Liver (tissue), 9 donors: ENCODE measurements around the gene MCF2L. TPM values are rescaled to one million over a fixed set of nuclear protein-coding genes. Genes with fewer than 3 reads are reported as not detected.

Source experiments
- DNase-seq: peaks from one replicate; pipeline ENCODE4 v3.0.0-alpha.2; 2017; ENCODE audit warnings: low spot score
- H3K27ac ChIP-seq, 2 donors: one replicate each; pipeline ENCODE4 v1.7.0; 2013; ENCODE audit warnings: inconsistent platforms in 2 of 2, low read length in 2 of 2, control low read depth in 1 of 2, low read depth in 1 of 2, mild to moderate bottlenecking in 1 of 2
- H3K27me3 ChIP-seq, 4 donors: one replicate each; pipeline versions ENCODE4 v1.6.1 to v1.7.0; 2013; ENCODE audit warnings: low read length in 3 of 4, inconsistent platforms in 1 of 4, mild to moderate bottlenecking in 1 of 4, moderate library complexity in 1 of 4; ENCODE audit not compliant: control insufficient read depth in 4 of 4, insufficient read depth in 4 of 4
- H3K36me3 ChIP-seq, 4 donors: one replicate each; pipeline versions ENCODE4 v1.6.1 to v1.7.0; 2013; ENCODE audit warnings: low read length in 3 of 4, mild to moderate bottlenecking in 3 of 4, low read depth in 1 of 4, moderate library complexity in 1 of 4; ENCODE audit not compliant: control insufficient read depth in 4 of 4, insufficient read depth in 3 of 4
- H3K4me1 ChIP-seq, 4 donors: one replicate each; pipeline versions ENCODE4 v1.6.1 to v1.7.0; 2013; ENCODE audit warnings: low read length in 3 of 4, mild to moderate bottlenecking in 3 of 4, moderate library complexity in 1 of 4; ENCODE audit not compliant: control insufficient read depth in 4 of 4, insufficient read depth in 4 of 4
- H3K4me3 ChIP-seq, 3 donors: one replicate each; pipeline versions ENCODE4 v1.6.1 to v1.7.0; 2013; ENCODE audit warnings: low read length in 3 of 3, control low read depth in 1 of 3, low read depth in 1 of 3, mild to moderate bottlenecking in 1 of 3
- H3K9ac ChIP-seq, 2 donors: one replicate each; pipeline ENCODE4 v1.7.0; 2013; ENCODE audit warnings: low read length in 2 of 2, mild to moderate bottlenecking in 2 of 2, moderate library complexity in 2 of 2, control low read depth in 1 of 2, low read depth in 1 of 2
- H3K9me3 ChIP-seq, 4 donors: one replicate each; pipeline versions ENCODE4 v1.6.1 to v1.7.0; 2013; ENCODE audit warnings: low read length in 3 of 4; ENCODE audit not compliant: control insufficient read depth in 4 of 4
- CTCF ChIP-seq: fragments of 150-350 bp; IDR thresholded peaks from 2 replicates; pipeline ENCODE4 v1.5.1; 2017; ENCODE audit warnings: improper control_type of control experiment, low read depth, low read length; ENCODE audit not compliant: missing input control
- EGR1 ChIP-seq, 2 donors: IDR thresholded peaks; 2 replicates each; pipeline ENCODE4 v1.6.1; 2016 to 2018; ENCODE audit warnings: antibody characterized with exemption in 2 of 2, low read depth in 2 of 2
- FOXA1 ChIP-seq: IDR thresholded peaks from 2 replicates; pipeline ENCODE4 v1.6.1; 2016; ENCODE audit warnings: antibody characterized with exemption
- FOXA2 ChIP-seq: IDR thresholded peaks from 2 replicates; pipeline ENCODE4 v1.6.1; 2016; ENCODE audit warnings: antibody characterized with exemption
- GABPA ChIP-seq, 2 donors: IDR thresholded peaks in 1 of 2; conservative IDR thresholded peaks in 1 of 2; 2 replicates each; pipeline ENCODE4 v1.6.1; 2016; ENCODE audit warnings: antibody characterized with exemption in 2 of 2, mild to moderate bottlenecking in 1 of 2, moderate library complexity in 1 of 2
- HNF4G ChIP-seq: IDR thresholded peaks from 2 replicates; pipeline ENCODE4 v1.6.1; 2016; ENCODE audit warnings: antibody characterized with exemption
- JUND ChIP-seq, 2 donors: IDR thresholded peaks; 2 replicates each; pipeline ENCODE4 v1.6.1; 2016; ENCODE audit warnings: antibody characterized with exemption in 2 of 2
- MAX ChIP-seq: IDR thresholded peaks from 2 replicates; pipeline ENCODE4 v1.6.1; 2016; ENCODE audit warnings: antibody characterized with exemption
- NR2F2 ChIP-seq: IDR thresholded peaks from 2 replicates; pipeline ENCODE4 v1.6.1; 2016; ENCODE audit warnings: antibody characterized with exemption
- RAD21 ChIP-seq, 2 donors: IDR thresholded peaks; 2 replicates each; pipeline ENCODE4 v1.6.1; 2016; ENCODE audit warnings: antibody characterized with exemption in 2 of 2, mild to moderate bottlenecking in 2 of 2
- SP1 ChIP-seq: IDR thresholded peaks from 2 replicates; pipeline ENCODE4 v1.6.1; 2018; ENCODE audit warnings: antibody characterized with exemption, mild to moderate bottlenecking
- TAF1 ChIP-seq: conservative IDR thresholded peaks from 2 replicates; pipeline ENCODE4 v1.6.1; 2016; ENCODE audit warnings: antibody characterized with exemption, mild to moderate bottlenecking
- YY1 ChIP-seq: IDR thresholded peaks from 2 replicates; pipeline ENCODE4 v1.6.1; 2016; ENCODE audit warnings: antibody characterized with exemption, mild to moderate bottlenecking
- WGBS: extraction: QIAGEN DNeasy Blood & Tissue Kit; methylation state at CpG from one replicate; pipeline ENCODE4 v1.1.7; 2013; 5-methylcytosine and 5-hydroxymethylcytosine counted together
- polyA plus RNA-seq, 2 donors: library from polyadenylated mRNA; stranded (reverse) in 1 of 2; unstranded in 1 of 2; fragments of 200-250 nt in 1 of 2; fragments of >200 nt in 1 of 2; fragmentation: Nextera tagmentation in 1 of 2; extraction: Ambion mirVana in 1 of 2; gene quantifications; one replicate each; pipeline versions ENCODE4 v1.2.1 to v1.2.3, GENCODE V29; 2013 to 2015
- total RNA-seq, 2 donors: library from RNA; depleted of rRNA; stranded (reverse); fragments of >200 nt; gene quantifications; one replicate each; pipeline ENCODE4 v1.2.3, GENCODE V29; 2014
- TF ChIP-seq, protein P1 (sequence below): IDR thresholded peaks from 2 replicates; pipeline ENCODE4 v1.6.1; 2016; ENCODE audit warnings: antibody characterized with exemption
- TF ChIP-seq, protein P2 (sequence below): IDR thresholded peaks from 2 replicates; pipeline ENCODE4 v1.6.1; 2016; ENCODE audit warnings: antibody characterized with exemption
- TF ChIP-seq, protein P3 (sequence below): IDR thresholded peaks from 2 replicates; pipeline ENCODE4 v1.6.1; 2016; ENCODE audit warnings: antibody characterized with exemption, mild to moderate bottlenecking
- donor health status: healthy.
- donor health status: healthy.
- donor health status: healthy.
- donor health status: healthy.
- donor health status: healthy.

The MCF2L gene
- total and polyA plus RNA-seq, 4 donors = 2.9 to 12.8 (median 7.1) TPM

- TF ChIP-seq, protein P1, sequence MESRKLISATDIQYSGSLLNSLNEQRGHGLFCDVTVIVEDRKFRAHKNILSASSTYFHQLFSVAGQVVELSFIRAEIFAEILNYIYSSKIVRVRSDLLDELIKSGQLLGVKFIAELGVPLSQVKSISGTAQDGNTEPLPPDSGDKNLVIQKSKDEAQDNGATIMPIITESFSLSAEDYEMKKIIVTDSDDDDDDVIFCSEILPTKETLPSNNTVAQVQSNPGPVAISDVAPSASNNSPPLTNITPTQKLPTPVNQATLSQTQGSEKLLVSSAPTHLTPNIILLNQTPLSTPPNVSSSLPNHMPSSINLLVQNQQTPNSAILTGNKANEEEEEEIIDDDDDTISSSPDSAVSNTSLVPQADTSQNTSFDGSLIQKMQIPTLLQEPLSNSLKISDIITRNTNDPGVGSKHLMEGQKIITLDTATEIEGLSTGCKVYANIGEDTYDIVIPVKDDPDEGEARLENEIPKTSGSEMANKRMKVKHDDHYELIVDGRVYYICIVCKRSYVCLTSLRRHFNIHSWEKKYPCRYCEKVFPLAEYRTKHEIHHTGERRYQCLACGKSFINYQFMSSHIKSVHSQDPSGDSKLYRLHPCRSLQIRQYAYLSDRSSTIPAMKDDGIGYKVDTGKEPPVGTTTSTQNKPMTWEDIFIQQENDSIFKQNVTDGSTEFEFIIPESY = no peak
- TF ChIP-seq FOXA1 = no peak
These were observed 160.5 kb downstream of the MCF2L start (continued) for GRCh38 chr13:113129480-113129879.

- DNase-seq = peak; percentile 43
These were observed 161.1 kb downstream of the MCF2L start for GRCh38 chr13:113129921-113130750.

More at GRCh38 chr13:113129921-113130750, 161.1 kb downstream of the MCF2L start:
- 79% methylated on average over 60 of the region's 60 CpGs for WGBS
- Histone ChIP-seq H3K36me3 (peaks cover 0 to 21% (median 7%) of the 10 kb centered on the region in 4 donors), H3K4me3 (no peak overlapping the region), H3K27me3 (no peaks in the 10 kb centered on the region), H3K4me1 (no peaks in the 10 kb centered on the region), H3K9ac (no peak overlapping the region), H3K9me3 (no peaks in the 10 kb centered on the region), H3K27ac (no peak overlapping the region)
- TF ChIP-seq JUND (IDR thresholded peaks at IDR 0.05) (no peak), SP1 (no peak), HNF4G (no peak), GABPA (IDR thresholded peaks at IDR 0.05 in 1 of 2, conservative IDR thresholded peaks at IDR 0.05 in 1 of 2) (no peak), TAF1 (no peak), FOXA2 (no peak), FOXA1 (no peak), YY1 (no peak), RAD21 (IDR thresholded peaks at IDR 0.05) (no peak), CTCF (no peak), EGR1 (IDR thresholded peaks at IDR 0.05; ENCODE audit: low read depth in 2 of 2) (no peak), NR2F2 (no peak), MAX (no peak)
- TF ChIP-seq, protein P2, sequence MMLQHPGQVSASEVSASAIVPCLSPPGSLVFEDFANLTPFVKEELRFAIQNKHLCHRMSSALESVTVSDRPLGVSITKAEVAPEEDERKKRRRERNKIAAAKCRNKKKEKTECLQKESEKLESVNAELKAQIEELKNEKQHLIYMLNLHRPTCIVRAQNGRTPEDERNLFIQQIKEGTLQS = no peak
- TF ChIP-seq, protein P1 = no peak
- TF ChIP-seq, protein P3, sequence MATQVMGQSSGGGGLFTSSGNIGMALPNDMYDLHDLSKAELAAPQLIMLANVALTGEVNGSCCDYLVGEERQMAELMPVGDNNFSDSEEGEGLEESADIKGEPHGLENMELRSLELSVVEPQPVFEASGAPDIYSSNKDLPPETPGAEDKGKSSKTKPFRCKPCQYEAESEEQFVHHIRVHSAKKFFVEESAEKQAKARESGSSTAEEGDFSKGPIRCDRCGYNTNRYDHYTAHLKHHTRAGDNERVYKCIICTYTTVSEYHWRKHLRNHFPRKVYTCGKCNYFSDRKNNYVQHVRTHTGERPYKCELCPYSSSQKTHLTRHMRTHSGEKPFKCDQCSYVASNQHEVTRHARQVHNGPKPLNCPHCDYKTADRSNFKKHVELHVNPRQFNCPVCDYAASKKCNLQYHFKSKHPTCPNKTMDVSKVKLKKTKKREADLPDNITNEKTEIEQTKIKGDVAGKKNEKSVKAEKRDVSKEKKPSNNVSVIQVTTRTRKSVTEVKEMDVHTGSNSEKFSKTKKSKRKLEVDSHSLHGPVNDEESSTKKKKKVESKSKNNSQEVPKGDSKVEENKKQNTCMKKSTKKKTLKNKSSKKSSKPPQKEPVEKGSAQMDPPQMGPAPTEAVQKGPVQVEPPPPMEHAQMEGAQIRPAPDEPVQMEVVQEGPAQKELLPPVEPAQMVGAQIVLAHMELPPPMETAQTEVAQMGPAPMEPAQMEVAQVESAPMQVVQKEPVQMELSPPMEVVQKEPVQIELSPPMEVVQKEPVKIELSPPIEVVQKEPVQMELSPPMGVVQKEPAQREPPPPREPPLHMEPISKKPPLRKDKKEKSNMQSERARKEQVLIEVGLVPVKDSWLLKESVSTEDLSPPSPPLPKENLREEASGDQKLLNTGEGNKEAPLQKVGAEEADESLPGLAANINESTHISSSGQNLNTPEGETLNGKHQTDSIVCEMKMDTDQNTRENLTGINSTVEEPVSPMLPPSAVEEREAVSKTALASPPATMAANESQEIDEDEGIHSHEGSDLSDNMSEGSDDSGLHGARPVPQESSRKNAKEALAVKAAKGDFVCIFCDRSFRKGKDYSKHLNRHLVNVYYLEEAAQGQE = no peak
